Keratinocyte (primary cell): Measurements from ENCODE around the gene HNRNPDL. TPM values are rescaled to one million over a fixed set of nuclear protein-coding genes. Genes with fewer than 3 reads are reported as not detected.

Experiments used
- DNase-seq: peaks from one replicate; pipeline ENCODE4 v3.0.0-alpha.2; 2011; ENCODE audit warnings: low read depth, missing footprints, low spot score
- FAIRE-seq: peaks from 2 replicates; lab custom pipeline; 2011; peaks lifted over from hg19 to GRCh38; lab: Jason Lieb, UNC
- H2AFZ ChIP-seq: 2 replicates; pipeline ENCODE4 v1.6.0; 2012; ENCODE audit warnings: low read length, control low read depth, inconsistent platforms; ENCODE audit not compliant: control insufficient read depth
- H3K27ac ChIP-seq: 2 replicates; pipeline ENCODE4 v1.5.1; 2011; ENCODE audit warnings: low read length; ENCODE audit not compliant: control insufficient read depth, insufficient read depth
- H3K27me3 ChIP-seq: 3 replicates; pipeline ENCODE4 v1.6.0; 2011; ENCODE audit warnings: low read length; ENCODE audit not compliant: control insufficient read depth, insufficient read depth; ENCODE audit errors: extremely low read depth
- H3K36me3 ChIP-seq, 2 experiments: 2 replicates in 1 of 2; 3 replicates in 1 of 2; pipeline ENCODE4 v1.5.1; 2011; ENCODE audit warnings: low read length in 2 of 2, mild to moderate bottlenecking in 1 of 2; ENCODE audit not compliant: control insufficient read depth in 2 of 2, insufficient read depth in 2 of 2; ENCODE audit errors: extremely low read depth in 1 of 2
- H3K4me1 ChIP-seq: 3 replicates; pipeline ENCODE4 v1.5.1; 2011; ENCODE audit warnings: low read length; ENCODE audit not compliant: control insufficient read depth, insufficient read depth; ENCODE audit errors: extremely low read depth
- H3K4me2 ChIP-seq: 3 replicates; pipeline ENCODE4 v1.6.0; 2011; ENCODE audit warnings: low read depth, low read length; ENCODE audit not compliant: control insufficient read depth, insufficient read depth; ENCODE audit errors: extremely low read depth
- H3K4me3 ChIP-seq, 3 experiments: fragments of 200-600 bp in 1 of 3; sonication (generic) in 1 of 3; 2 replicates in 2 of 3; 3 replicates in 1 of 3; pipeline ENCODE4 v1.5.1; 2011 to 2016; ENCODE audit warnings: low read length in 3 of 3, mild to moderate bottlenecking in 3 of 3, control low read depth in 2 of 3, inconsistent platforms in 1 of 3, low read depth in 1 of 3, mixed read lengths in 1 of 3, mixed run types in 1 of 3, moderate library complexity in 1 of 3; ENCODE audit not compliant: control insufficient read depth in 2 of 3, insufficient read depth in 2 of 3; ENCODE audit errors: extremely low read depth in 1 of 3
- H3K79me2 ChIP-seq: 2 replicates; pipeline ENCODE4 v1.6.0; 2012; ENCODE audit warnings: low read length; ENCODE audit not compliant: control insufficient read depth, insufficient read depth
- H3K9ac ChIP-seq: 3 replicates; pipeline ENCODE4 v1.6.0; 2011; ENCODE audit warnings: low read length; ENCODE audit not compliant: control insufficient read depth, insufficient read depth; ENCODE audit errors: extremely low read depth
- H3K9me1 ChIP-seq: 3 replicates; pipeline ENCODE4 v1.6.0; 2011; ENCODE audit warnings: low read length; ENCODE audit not compliant: control insufficient read depth, insufficient read depth; ENCODE audit errors: extremely low read depth
- H3K9me3 ChIP-seq: 2 replicates; pipeline ENCODE4 v1.5.1; 2012; ENCODE audit warnings: low read depth, low read length; ENCODE audit not compliant: control insufficient read depth
- H4K20me1 ChIP-seq: 3 replicates; pipeline ENCODE4 v1.6.0; 2011; ENCODE audit warnings: low read length; ENCODE audit not compliant: control insufficient read depth, insufficient read depth; ENCODE audit errors: extremely low read depth
- EZH2 ChIP-seq: IDR thresholded peaks from one replicate; pipeline ENCODE4 v1.6.1; 2012; ENCODE audit warnings: inconsistent platforms, mild to moderate bottlenecking, low read length, moderate library complexity
- dilution Hi-C: fragments of 300-500 bp; cut with MboI; formaldehyde crosslinking; loops from one replicate; pipeline ENCODE4 v1.7.0; 2020; ENCODE audit warnings: low sequenced_read_pairs; ENCODE audit not compliant: extremely low pct_ligation_motif_present
- polyA plus RNA-seq, 5 experiments: library from polyadenylated mRNA; depleted of rRNA in 3 of 5; stranded (reverse) in 3 of 5; stranded (forward) in 1 of 5; unstranded in 1 of 5; fragments of >200 nt; gene quantifications; 1 replicate in 1 of 5; 2 replicates in 3 of 5; 3 replicates in 1 of 5; pipeline versions ENCODE4 v1.2.1 to v1.2.3, GENCODE V29; 2011 to 2012; ENCODE audit warnings: missing spikeins in 2 of 5, low read depth in 1 of 5, low replicate concordance in 1 of 5
- TF ChIP-seq, protein P1 (sequence below), 3 experiments: IDR thresholded peaks in 1 of 3; conservative IDR thresholded peaks in 1 of 3; optimal IDR thresholded peaks in 1 of 3; 2 replicates in 2 of 3; 3 replicates in 1 of 3; pipeline versions ENCODE3 to v1.5.1; 2011; ENCODE audit warnings: low read length in 3 of 3, mild to moderate bottlenecking in 3 of 3, moderate library complexity in 2 of 3, control low read depth in 1 of 3, inconsistent platforms in 1 of 3; ENCODE audit not compliant: insufficient read depth in 2 of 3; ENCODE audit errors: extremely low read depth in 1 of 3

HNRNPDL gene
- polyA plus RNA-seq, 1 donor (not counting 4 experiments of a cell fraction or from before 2014, with no cell fraction given), result 292 TPM

DNA sequence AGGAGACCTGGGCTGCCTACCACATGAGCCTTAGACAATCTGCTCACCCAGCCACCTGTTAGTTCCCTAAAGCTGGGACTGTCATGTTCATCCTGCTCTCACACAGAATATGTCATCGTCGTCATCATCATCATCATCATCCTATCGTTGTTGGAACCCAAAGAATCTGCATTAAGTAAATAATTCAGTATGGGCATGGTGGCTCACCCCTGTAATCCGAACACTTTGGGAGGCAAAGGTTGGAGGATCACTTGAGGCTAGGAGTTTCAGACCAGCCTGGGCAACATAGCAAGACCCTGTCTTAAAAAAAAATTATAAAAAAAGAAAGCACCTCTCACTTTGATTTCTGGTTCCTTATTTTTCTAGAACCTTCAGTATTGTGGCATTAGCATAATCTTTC lies 6.5 kb upstream of the HNRNPDL start:
- DNase-seq, result no peak
- dilution Hi-C loops, result no loop called here
- Histone ChIP-seq H3K9ac (no peak overlapping the region), H3K4me3 (peak overlapping the region in 1 of 3 experiments; percentile 49), H3K27me3 (no peaks in the 10 kb centered on the region), H3K9me3 (no peaks in the 10 kb centered on the region), H3K36me3 (peaks cover 3 to 18% of the 10 kb centered on the region in 2 experiments), H3K9me1 (peaks cover 2% of the 10 kb centered on the region), H2AFZ (no peak overlapping the region), H4K20me1 (no peaks in the 10 kb centered on the region), H3K27ac (peak overlapping the region; percentile 66), H3K79me2 (peaks cover 92% of the 10 kb centered on the region), H3K4me2 (peak overlapping the region; percentile 84), H3K4me1 (peaks cover 37% of the 10 kb centered on the region)
- no peak for TF ChIP-seq EZH2
- TF ChIP-seq, protein P1, sequence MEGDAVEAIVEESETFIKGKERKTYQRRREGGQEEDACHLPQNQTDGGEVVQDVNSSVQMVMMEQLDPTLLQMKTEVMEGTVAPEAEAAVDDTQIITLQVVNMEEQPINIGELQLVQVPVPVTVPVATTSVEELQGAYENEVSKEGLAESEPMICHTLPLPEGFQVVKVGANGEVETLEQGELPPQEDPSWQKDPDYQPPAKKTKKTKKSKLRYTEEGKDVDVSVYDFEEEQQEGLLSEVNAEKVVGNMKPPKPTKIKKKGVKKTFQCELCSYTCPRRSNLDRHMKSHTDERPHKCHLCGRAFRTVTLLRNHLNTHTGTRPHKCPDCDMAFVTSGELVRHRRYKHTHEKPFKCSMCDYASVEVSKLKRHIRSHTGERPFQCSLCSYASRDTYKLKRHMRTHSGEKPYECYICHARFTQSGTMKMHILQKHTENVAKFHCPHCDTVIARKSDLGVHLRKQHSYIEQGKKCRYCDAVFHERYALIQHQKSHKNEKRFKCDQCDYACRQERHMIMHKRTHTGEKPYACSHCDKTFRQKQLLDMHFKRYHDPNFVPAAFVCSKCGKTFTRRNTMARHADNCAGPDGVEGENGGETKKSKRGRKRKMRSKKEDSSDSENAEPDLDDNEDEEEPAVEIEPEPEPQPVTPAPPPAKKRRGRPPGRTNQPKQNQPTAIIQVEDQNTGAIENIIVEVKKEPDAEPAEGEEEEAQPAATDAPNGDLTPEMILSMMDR (optimal IDR thresholded peaks at IDR 0.05 in 1 of 3, IDR thresholded peaks at IDR 0.05 in 1 of 3, conservative IDR thresholded peaks at IDR 0.05 in 1 of 3; ENCODE audit: extremely low read depth in 1 of 3, insufficient read depth in 2 of 3, low read length in 3 of 3), result no peak
- no peak for FAIRE-seq

DNA sequence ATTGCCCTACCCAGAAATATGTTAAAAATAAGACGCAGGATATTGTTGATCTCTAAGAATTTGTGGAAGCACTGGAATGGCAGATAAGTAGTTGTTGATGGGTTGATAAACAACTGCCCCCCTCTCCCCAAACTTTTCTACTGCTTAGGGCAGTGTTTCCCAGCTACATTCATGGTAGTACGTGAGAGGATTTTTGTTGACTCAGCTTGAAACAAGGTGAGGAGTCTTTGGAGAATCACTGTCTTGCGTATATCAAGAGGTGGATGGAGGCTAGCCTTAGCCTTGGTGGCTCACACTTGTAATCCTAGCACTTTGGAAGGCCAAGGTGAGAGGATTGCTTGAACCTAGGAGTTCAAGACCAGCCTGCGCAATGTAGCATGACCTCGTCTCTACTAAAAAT lies 5.9 kb upstream of the HNRNPDL start:
- FAIRE-seq (no peak), DNase-seq (no peak)
- H3K27me3 ChIP-seq, result no peaks in the 10 kb centered on the region
- H3K9me1 ChIP-seq, result peaks cover 2% of the 10 kb centered on the region
- H3K9me3 ChIP-seq, result no peaks in the 10 kb centered on the region
- no peaks in the 10 kb centered on the region for H4K20me1 ChIP-seq
- no peak overlapping the region for H3K4me2 ChIP-seq
- no peak overlapping the region for H3K9ac ChIP-seq
- TF ChIP-seq EZH2, result no peak
- TF ChIP-seq, protein P1 (optimal IDR thresholded peaks at IDR 0.05 in 1 of 3, IDR thresholded peaks at IDR 0.05 in 1 of 3, conservative IDR thresholded peaks at IDR 0.05 in 1 of 3; ENCODE audit: extremely low read depth in 1 of 3, insufficient read depth in 2 of 3, low read length in 3 of 3), result no peak
- H3K79me2 ChIP-seq, result peaks cover 93% of the 10 kb centered on the region
- no peak overlapping the region for H3K4me3 ChIP-seq
- peaks cover 3 to 18% of the 10 kb centered on the region in 2 experiments for H3K36me3 ChIP-seq
- no peak overlapping the region for H2AFZ ChIP-seq
- no peak overlapping the region for H3K27ac ChIP-seq
- dilution Hi-C loops, result no loop called here
- H3K4me1 ChIP-seq, result peaks cover 38% of the 10 kb centered on the region
